ENCODE measurements around the gene GRIK2. TPM values are rescaled to one million over a fixed set of nuclear protein-coding genes. Genes with fewer than 3 reads are reported as not detected.
A peak's percentile ranks its signal among the peaks of the same experiment; 100 is the strongest.

The GRIK2 gene
- total RNA-seq, 1 experiment from 2014 or later, result 8.5 TPM

GRCh38 chr6:101439790-101440189 lies 46.3 kb downstream of the GRIK2 start:
- in situ Hi-C loops (cut with HindIII; ENCODE audit: low pct_unique_long_range_greater_than_20kb, low sequenced_read_pairs), result no loop called here
- no peak for DNase-seq (ENCODE audit: low read depth, low spot score)

DNA sequence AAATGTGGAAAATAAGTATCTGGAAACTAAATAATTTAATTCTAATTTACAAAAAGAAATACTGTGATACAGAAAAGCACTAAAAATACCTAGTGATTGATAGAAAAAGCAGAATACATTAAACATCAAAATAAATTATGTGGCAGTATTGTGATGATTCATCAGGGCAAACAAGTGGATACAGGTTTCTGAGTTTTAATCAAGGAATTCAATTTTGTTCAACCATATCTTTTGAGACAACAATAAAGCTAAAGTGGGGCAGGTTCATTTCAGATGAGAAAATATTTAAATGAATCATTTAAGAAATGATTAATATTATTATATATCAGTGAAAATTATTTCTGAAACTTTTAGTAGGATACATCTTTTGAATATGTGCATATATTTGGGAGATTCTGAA lies 49.8 kb downstream of the GRIK2 start:
- no peak for DNase-seq (ENCODE audit: low read depth, low spot score)
- in situ Hi-C loops (cut with HindIII; ENCODE audit: low pct_unique_long_range_greater_than_20kb, low sequenced_read_pairs), result no loop called here

DNA sequence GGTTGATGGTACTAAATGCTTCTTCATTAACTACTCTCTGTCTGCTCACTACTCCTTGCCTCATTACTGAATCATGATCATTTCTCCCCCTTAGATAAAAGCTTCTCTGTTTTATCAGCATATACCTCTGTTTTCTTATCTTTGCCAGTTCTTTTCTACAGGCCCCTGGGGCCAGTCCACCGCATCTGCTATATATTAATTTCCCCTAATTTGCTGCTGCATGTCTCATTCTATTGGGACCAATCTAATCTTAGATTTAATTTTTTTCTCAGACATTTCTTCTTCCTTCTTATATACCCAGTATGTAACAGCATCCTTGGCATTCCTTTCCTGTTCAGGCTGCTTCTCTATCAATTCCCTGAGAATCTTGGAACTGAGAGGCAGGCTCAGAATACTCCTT lies 51.2 kb downstream of the GRIK2 start:
- in situ Hi-C loops (cut with HindIII; ENCODE audit: low pct_unique_long_range_greater_than_20kb, low sequenced_read_pairs), result no loop called here
- DNase-seq (ENCODE audit: low read depth, low spot score), result no peak

GRCh38 chr6:101445527-101445926 lies 52.0 kb downstream of the GRIK2 start:
- in situ Hi-C loops (cut with HindIII; ENCODE audit: low pct_unique_long_range_greater_than_20kb, low sequenced_read_pairs), result no loop called here
- no peak for DNase-seq (ENCODE audit: low read depth, low spot score)

- in situ Hi-C loops (cut with HindIII; ENCODE audit: low pct_unique_long_range_greater_than_20kb, low sequenced_read_pairs), result no loop called here
- no peak for DNase-seq (ENCODE audit: low read depth, low spot score)
These were observed 57.4 kb downstream of the GRIK2 start for GRCh38 chr6:101450901-101451300.

DNA sequence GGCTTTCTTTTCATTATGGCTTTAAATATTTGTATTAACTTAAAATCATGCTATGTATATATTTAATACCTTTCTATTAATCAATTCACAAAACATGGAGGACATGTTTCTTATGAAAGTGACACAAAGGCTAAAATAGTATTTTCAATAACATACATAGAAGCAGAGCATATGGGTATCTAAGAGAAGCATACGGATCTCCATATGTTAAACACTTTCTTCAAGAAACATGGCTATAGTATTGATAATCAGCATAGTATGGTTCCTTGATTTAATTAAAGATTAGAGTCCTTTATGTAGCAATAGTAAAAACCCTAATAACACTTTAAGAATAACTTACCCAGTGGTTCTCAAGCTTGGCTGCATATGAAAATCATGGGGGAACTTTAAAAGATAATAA lies 58.5 kb downstream of the GRIK2 start:
- in situ Hi-C loops (cut with HindIII; ENCODE audit: low pct_unique_long_range_greater_than_20kb, low sequenced_read_pairs), result no loop called here
- no peak for DNase-seq (ENCODE audit: low read depth, low spot score)

- no peak for DNase-seq (ENCODE audit: low read depth, low spot score)
- in situ Hi-C loops (cut with HindIII; ENCODE audit: low pct_unique_long_range_greater_than_20kb, low sequenced_read_pairs), result no loop called here
These were observed 59.7 kb downstream of the GRIK2 start for GRCh38 chr6:101453221-101453620.

- DNase-seq (ENCODE audit: low read depth, low spot score), result peak; percentile 85
- in situ Hi-C loops (cut with HindIII; ENCODE audit: low pct_unique_long_range_greater_than_20kb, low sequenced_read_pairs), result no loop called here
These were observed 60.7 kb downstream of the GRIK2 start for GRCh38 chr6:101454106-101454676.

- in situ Hi-C loops (cut with HindIII; ENCODE audit: low pct_unique_long_range_greater_than_20kb, low sequenced_read_pairs), result no loop called here
- DNase-seq (ENCODE audit: low read depth, low spot score), result no peak
These were observed 64.8 kb downstream of the GRIK2 start for GRCh38 chr6:101458336-101458735.

DNA sequence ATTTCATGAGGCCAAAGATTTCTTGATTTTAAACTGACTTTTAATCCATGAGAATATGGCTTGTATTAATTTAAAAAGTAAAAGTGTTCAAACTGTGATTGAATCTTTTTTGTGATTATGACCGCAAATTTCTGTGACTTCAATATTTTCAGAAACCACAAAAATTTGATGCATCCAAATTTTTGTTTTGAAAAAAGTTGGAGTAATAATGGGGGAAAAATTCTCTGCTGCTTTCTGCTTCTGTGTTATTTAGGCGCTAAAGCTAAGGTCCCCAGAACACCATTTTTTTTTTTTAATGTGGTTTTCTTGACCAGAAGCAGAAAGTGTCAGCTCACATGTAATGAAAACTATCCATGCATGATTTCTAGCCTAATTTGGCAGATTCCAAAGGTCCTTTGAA lies 65.3 kb downstream of the GRIK2 start:
- in situ Hi-C loops (cut with HindIII; ENCODE audit: low pct_unique_long_range_greater_than_20kb, low sequenced_read_pairs), result no loop called here
- no peak for DNase-seq (ENCODE audit: low read depth, low spot score)

DNA sequence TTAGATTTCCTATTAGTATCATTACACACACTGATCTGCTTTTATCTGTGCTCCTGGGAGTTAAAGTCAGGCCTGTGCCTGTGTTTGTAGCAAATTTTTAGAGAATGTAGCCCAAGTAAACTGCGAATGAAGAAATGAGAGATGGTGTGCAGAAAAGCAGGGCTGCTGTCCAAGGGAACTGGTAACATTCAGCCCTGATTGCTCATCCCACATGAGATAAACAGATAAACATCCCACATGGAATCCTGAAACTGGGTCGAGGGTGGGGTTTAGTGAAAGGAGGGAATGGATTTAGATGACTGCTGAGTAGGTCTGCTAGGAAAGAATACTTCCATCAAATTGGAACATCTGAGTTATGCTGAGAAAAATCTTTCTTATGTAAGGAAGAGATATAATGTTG lies 69.1 kb downstream of the GRIK2 start:
- DNase-seq (ENCODE audit: low read depth, low spot score), result no peak
- in situ Hi-C loops (cut with HindIII; ENCODE audit: low pct_unique_long_range_greater_than_20kb, low sequenced_read_pairs), result no loop called here

DNA sequence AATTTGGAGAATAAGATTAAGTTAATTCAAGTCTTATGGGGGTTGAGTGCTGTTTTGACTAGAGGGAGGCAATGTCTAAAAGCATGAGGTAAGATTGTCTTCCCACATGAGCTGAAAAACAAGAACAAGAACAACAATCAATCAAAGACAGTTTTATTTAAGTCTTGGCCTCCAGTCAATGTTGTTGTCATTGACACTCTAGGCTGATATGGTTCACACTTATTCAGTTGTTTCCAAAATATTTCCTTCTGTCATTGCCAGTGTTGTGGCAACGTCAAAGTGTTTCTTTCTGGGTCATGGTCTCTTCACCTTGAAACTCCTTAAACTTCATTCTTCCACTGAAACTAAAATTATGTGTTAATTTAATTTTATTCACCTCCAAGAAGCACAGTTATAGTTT lies 72.4 kb downstream of the GRIK2 start:
- in situ Hi-C loops (cut with HindIII; ENCODE audit: low pct_unique_long_range_greater_than_20kb, low sequenced_read_pairs), result no loop called here
- no peak for DNase-seq (ENCODE audit: low read depth, low spot score)

DNA sequence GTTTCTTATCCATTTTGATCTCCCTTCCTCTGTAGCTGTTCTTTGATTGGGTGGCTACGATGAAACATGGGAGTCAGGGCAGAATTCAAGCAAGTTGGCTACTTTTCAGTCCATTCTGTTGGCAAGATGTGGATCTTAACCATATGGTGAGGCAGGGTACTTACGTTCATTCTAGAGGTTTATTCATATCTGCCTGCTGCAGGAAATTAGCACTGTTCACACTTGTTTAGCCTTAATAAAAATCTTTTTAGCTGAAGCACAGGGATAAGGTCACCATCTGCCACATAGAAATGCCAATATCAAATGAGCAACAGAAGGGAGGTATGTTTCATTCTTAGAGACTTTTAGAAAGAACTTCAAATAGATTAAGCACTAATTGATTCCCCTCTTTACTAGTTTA lies 83.9 kb downstream of the GRIK2 start:
- DNase-seq (ENCODE audit: low read depth, low spot score), result no peak
- in situ Hi-C loops (cut with HindIII; ENCODE audit: low pct_unique_long_range_greater_than_20kb, low sequenced_read_pairs), result no loop called here

DNA sequence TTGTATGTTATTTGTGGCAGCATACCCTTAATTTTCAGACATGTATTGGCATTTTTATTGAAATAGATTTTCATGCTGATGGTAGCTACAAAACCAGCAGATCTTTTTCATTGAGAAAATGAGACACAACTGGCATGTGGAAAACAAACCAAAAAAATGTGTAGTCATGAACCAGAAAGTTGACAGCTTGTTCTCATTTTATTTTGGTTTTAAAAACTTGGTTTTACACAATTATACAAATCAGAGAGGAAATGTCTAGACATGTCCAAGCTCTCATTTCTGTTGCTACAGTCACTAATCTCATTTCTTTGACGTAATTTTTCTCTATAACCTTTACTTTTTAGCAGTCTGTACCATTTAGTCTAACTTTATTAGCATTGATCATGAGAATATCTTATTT lies 85.4 kb downstream of the GRIK2 start:
- DNase-seq (ENCODE audit: low read depth, low spot score), result no peak
- in situ Hi-C loops (cut with HindIII; ENCODE audit: low pct_unique_long_range_greater_than_20kb, low sequenced_read_pairs), result no loop called here

GRCh38 chr6:101482606-101483005 lies 89.1 kb downstream of the GRIK2 start:
- in situ Hi-C loops (cut with HindIII; ENCODE audit: low pct_unique_long_range_greater_than_20kb, low sequenced_read_pairs), result no loop called here
- no peak for DNase-seq (ENCODE audit: low read depth, low spot score)

GRCh38 chr6:101484781-101485180 lies 91.3 kb downstream of the GRIK2 start:
- no peak for DNase-seq (ENCODE audit: low read depth, low spot score)
- in situ Hi-C loops (cut with HindIII; ENCODE audit: low pct_unique_long_range_greater_than_20kb, low sequenced_read_pairs), result no loop called here

GRCh38 chr6:101486124-101486523 lies 92.6 kb downstream of the GRIK2 start:
- in situ Hi-C loops (cut with HindIII; ENCODE audit: low pct_unique_long_range_greater_than_20kb, low sequenced_read_pairs), result no loop called here

GRCh38 chr6:101486726-101487125 lies 93.2 kb downstream of the GRIK2 start:
- no peak for DNase-seq (ENCODE audit: low read depth, low spot score)
- in situ Hi-C loops (cut with HindIII; ENCODE audit: low pct_unique_long_range_greater_than_20kb, low sequenced_read_pairs), result no loop called here

More at GRCh38 chr6:101486124-101486523, 92.6 kb downstream of the GRIK2 start:
- no peak for DNase-seq (ENCODE audit: low read depth, low spot score)

GRCh38 chr6:101489456-101489855 lies 95.9 kb downstream of the GRIK2 start:
- in situ Hi-C loops (cut with HindIII; ENCODE audit: low pct_unique_long_range_greater_than_20kb, low sequenced_read_pairs), result no loop called here
- no peak for DNase-seq (ENCODE audit: low read depth, low spot score)

DNA sequence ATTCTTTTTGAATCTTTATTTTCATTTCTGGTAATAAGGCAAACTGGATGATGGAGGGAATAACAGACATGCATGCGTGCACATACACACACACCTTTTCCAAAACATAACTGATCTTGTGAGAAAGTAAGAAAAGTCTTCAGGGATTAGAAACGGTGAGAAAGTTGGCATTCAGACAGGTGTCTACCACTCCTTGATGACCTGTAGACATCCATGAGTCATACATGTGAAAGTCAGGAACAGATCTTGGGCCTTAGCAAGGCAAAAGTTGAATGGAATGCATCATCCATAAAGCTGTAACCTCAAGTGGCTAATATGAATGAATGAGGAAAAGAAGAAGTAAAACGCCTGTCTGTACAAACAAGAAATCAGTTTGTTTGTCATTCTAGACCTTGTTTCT lies 97.3 kb downstream of the GRIK2 start:
- in situ Hi-C loops (cut with HindIII; ENCODE audit: low pct_unique_long_range_greater_than_20kb, low sequenced_read_pairs), result no loop called here
- DNase-seq (ENCODE audit: low read depth, low spot score), result no peak
